Measurements from ENCODE around the gene RSPH6A.

The RSPH6A gene

DNA sequence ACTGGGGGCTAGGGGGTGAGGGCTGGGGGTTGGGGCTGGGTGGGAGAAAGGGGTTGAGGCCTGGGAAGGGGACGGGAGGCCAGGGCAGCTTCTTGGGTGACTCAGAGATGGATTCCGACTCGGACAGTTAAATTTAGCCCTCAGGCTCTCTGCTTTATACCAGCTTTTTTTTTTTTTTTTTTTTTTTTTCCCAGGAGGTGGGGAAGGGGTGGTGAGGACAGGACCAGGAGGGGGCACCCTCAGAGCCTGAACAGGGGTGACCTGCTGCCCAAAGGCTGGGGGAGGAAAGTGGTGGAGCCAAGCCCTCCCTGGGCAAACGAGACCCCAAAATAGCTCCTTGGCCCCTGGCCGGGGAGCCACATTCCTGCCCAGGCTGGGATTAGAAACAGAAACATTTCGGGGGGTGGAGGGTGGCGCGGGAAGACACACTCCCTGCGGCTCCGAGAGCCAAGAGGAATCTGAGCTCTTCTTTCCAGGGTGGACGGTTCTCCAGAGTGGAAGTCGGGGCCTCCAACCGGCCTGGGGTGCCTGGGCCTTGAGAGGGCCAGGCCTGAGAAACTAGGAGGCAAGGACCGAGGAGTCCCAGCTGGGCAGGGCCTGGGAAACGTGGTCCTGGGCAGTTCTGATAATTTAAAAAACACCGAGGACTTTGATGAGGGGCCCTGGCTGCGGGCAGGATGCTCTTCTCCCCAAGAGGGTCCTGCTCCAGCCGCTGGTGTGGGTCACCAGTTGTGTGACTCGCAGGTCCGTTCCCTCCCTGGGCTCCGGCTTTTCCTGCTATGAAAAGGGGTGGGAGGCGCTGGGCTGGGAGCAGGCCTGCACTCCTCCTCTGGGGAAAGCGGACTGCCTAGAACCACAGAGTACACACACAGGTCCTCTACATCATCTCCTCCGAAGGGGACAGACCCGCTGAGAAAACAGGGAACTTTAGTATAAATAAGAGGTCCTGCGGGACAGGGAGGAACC lies 32.0 kb downstream of the RSPH6A start:
- CTCF ChIA-PET, result interaction anchor here (0.6 to 4.2 kb wide), 13 partner anchors 8 to 294 kb away, joined by 3 to 46 read pairs (median 4); partner anchors contain the start of genes DMWD and SIX5
- peak; percentile 31 for DNase-seq (ENCODE audit: low read depth, low spot score)
- TF ChIP-seq, protein P1, sequence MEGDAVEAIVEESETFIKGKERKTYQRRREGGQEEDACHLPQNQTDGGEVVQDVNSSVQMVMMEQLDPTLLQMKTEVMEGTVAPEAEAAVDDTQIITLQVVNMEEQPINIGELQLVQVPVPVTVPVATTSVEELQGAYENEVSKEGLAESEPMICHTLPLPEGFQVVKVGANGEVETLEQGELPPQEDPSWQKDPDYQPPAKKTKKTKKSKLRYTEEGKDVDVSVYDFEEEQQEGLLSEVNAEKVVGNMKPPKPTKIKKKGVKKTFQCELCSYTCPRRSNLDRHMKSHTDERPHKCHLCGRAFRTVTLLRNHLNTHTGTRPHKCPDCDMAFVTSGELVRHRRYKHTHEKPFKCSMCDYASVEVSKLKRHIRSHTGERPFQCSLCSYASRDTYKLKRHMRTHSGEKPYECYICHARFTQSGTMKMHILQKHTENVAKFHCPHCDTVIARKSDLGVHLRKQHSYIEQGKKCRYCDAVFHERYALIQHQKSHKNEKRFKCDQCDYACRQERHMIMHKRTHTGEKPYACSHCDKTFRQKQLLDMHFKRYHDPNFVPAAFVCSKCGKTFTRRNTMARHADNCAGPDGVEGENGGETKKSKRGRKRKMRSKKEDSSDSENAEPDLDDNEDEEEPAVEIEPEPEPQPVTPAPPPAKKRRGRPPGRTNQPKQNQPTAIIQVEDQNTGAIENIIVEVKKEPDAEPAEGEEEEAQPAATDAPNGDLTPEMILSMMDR (IDR thresholded peaks at IDR 0.05; ENCODE audit: insufficient read depth, low read length, missing control alignments), result peak; percentile 14
- POLR2A ChIA-PET, result interaction anchor here (0.6 to 3.4 kb wide), 10 partner anchors 8 to 102 kb away, joined by 3 to 65 read pairs (median 5); partner anchors contain the start of genes DMWD, IRF2BP1 and SIX5
- peak overlapping the region; percentile 61 for H3K4me3 ChIP-seq (ENCODE audit: low read depth, low read length)

DNA sequence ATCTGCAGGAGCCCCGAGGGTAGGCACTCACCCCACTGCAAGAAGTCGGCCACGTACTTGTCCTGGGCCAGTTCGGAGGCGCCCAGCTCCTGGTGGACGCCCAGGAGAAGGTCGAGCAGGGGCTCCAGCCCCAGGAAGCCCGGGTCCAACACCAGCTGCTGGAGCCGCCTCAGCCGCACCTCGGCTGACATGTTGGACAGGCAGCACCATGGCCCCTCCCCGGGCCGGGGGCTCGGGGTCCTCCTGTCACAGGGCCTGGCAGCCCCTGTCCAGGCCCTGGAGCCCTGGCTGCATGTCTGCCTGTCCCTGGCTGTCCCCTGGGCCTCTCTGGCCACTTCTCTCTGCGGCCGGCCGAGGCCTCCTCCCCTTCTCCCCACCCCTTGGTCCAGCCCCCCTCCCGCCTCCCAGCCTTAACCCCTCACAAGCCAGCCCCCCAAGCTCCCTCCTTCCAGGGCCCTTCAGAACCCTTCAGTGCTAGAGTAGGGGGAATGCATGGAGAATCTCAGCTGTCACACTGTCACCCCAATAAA lies 32.9 kb downstream of the RSPH6A start, which contains the start of gene DMPK:
Gene DMPK, minus strand, starts transcription at position 329 of the 530 bp plus-strand sequence. Its CDS starts 138 bp downstream, at position 191.
- no peak for DNase-seq (ENCODE audit: low read depth, low spot score)
- ChIA-PET CTCF (interaction anchor here (0.8 to 4.2 kb wide), 12 partner anchors 9 to 295 kb away, joined by 3 to 46 read pairs (median 4); partner anchors contain the start of genes DMWD and SIX5), POLR2A (interaction anchor here (0.6 to 3.4 kb wide), 10 partner anchors 9 to 103 kb away, joined by 3 to 65 read pairs (median 5); partner anchors contain the start of genes DMWD, IRF2BP1 and SIX5)
- TF ChIP-seq, protein P1 (IDR thresholded peaks at IDR 0.05; ENCODE audit: insufficient read depth, low read length, missing control alignments), result no peak
- H3K4me3 ChIP-seq (ENCODE audit: low read depth, low read length), result peak within 1 kb of the TSS; percentile 61

DNA sequence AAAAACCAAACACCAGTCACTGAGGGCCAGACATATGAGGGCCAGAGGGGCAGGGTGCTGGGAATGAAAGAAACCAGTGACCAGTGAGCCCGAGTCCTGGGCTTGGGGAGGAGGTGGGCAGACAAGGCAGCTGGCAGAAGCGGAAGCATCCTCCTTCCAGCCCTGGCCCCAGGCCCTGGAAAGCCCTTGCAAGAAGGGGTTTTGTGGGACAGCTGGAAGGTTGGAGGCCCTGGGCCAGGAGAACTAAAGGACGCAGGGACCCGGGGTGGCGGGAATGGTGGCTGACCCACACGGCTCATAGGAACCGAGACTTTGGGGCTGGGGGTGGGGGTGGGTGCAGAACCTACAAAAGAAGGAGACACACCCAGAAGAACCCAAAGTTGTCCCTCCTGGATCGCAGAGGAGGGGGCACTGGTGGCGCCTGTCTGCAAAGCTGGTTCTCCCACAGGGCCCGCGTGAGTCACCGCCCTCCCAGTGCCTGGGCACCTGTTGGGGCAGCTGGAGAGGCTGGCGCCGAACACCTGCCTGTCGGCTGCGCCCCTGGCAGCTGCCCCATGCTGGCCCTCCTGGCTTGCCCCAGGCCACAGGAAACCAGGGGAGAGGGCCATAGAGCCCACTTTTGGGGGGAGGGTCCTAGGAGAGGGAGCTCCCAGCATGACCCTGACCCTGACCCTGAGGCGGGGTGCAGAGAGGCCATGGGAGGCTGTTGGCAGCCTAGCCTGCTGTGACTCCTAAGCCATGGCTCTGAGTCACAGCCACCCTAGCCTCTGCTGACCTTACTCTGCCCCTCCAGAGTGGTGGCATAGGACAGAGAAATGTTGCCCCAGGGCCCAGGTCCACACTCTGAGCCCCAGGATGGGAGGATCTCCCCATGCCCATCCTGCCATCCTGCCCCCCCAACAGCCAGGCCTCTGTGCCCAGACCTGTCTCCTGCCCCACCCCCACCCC lies 33.6 kb downstream of the RSPH6A start:
- ChIA-PET CTCF (interaction anchor here (0.7 to 4.2 kb wide), 10 partner anchors 8 to 36 kb away, joined by 3 to 46 read pairs (median 6); partner anchors contain the start of genes DMWD and SIX5), POLR2A (interaction anchor here (1.5 to 3.4 kb wide), 3 partner anchors 8 to 18 kb away, joined by 6 to 65 read pairs (median 11); partner anchors contain the start of gene SIX5)
- no peak for DNase-seq (ENCODE audit: low read depth, low spot score)
- TF ChIP-seq, protein P1 (IDR thresholded peaks at IDR 0.05; ENCODE audit: insufficient read depth, low read length, missing control alignments), result no peak
- peak overlapping the region; percentile 61 for H3K4me3 ChIP-seq (ENCODE audit: low read depth, low read length)

DNA sequence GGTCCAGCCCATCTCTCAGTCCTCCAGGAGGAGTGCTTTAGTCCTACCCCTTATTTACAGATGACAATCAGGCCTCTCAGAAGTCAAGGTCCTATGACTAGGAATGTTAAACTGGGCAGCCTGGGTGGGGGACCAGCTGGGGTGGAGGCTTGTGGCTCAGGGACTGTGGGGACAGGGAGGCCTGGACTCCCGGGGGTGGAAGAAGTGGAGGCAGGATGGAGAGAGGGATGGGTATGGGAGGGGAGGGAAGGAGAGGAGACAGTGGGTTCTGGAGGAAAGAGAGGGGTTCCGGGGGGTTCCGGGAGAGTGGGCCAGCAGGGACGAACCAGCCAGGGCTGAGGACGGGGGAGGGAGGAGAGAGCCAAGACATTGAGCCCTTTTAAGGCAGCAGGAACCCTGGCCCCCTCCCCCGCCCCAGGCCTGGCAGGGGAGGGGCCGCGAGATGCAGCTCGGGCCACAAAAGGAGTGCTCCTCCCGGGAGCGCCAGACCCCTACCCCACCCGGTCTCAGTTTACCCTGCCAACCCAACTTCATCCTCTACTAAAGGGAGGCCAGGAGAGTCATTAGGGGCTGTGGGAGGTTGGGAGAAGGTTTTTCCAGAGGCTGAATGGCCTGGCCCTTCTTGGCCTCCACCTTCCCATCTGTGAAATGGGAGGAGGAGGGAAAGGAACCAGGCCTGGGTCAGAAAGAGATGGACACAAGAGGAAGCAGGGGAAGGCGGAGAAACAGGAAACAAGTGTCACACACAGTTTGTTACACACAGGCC lies 34.5 kb downstream of the RSPH6A start:
- TF ChIP-seq, protein P1 (IDR thresholded peaks at IDR 0.05; ENCODE audit: insufficient read depth, low read length, missing control alignments), result no peak
- POLR2A ChIA-PET, result interaction anchor here (3.4 kb wide), 1 partner anchor 11 kb away, joined by 65 read pairs; the partner anchor contains the start of gene SIX5

DNA sequence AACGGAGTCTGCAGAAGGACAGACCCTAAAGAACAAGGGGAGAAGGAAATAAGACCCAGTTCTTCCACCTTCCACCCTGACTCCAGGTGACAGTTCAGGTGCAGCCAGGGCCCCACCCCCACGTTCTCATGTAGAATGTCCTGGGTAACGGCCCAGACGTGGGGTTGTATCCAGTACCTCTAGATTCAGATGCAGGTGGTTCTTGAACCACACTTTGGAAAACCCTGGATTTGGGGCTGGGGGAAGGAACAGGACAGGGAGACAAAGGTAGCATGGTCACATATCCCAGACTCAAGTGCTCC lies 35.0 kb downstream of the RSPH6A start:
- CTCF ChIA-PET, result interaction anchor here (1.2 to 2.7 kb wide), 3 partner anchors 10 to 37 kb away, joined by 3 to 17 read pairs (median 3); partner anchors contain the start of gene SIX5
- DNase-seq (ENCODE audit: low read depth, low spot score), result no peak
- TF ChIP-seq, protein P1 (IDR thresholded peaks at IDR 0.05; ENCODE audit: insufficient read depth, low read length, missing control alignments), result no peak
- POLR2A ChIA-PET, result interaction anchor here (3.4 kb wide), 1 partner anchor 10 kb away, joined by 65 read pairs; the partner anchor contains the start of gene SIX5
- peak overlapping the region; percentile 23 for H3K4me3 ChIP-seq (ENCODE audit: low read depth, low read length)

More for the DNA sequence above, 34.5 kb downstream of the RSPH6A start:
- CTCF ChIA-PET, result interaction anchor here (1.2 to 3.4 kb wide), 4 partner anchors 8 to 36 kb away, joined by 3 to 46 read pairs (median 12); partner anchors contain the start of gene SIX5
- DNase-seq (ENCODE audit: low read depth, low spot score), result no peak
- H3K4me3 ChIP-seq (ENCODE audit: low read depth, low read length), result peak overlapping the region; percentile 61
